ENCODE measurements around the gene DIP2C. TPM values are rescaled to one million over a fixed set of nuclear protein-coding genes. Genes with fewer than 3 reads are reported as not detected.

DIP2C gene
- total RNA-seq, 4 donors from 2014 or later = 13.4 to 32.0 (median 18.4) TPM

GRCh38 chr10:317271-317769 is 372.1 kb downstream of the DIP2C start:
- H3K36me3 ChIP-seq = no peaks in the 10 kb centered on the region
- DNase-seq = peak; percentile 17
- in situ Hi-C loops (cut with MboI; ENCODE audit: low pct_ligation_motif_present in 1 of 4, low pct_unique_long_range_greater_than_20kb in 1 of 4, low sequenced_read_pairs in 3 of 4) = no loop called here
- 62% methylated on average over 11 of the region's 11 CpGs; no CpG with 5 or more reads in 1 of the 2 donors for WGBS, 2 donors (ENCODE audit: low coverage in 1 of 2)
- H3K27ac ChIP-seq = no peak overlapping the region
- TF ChIP-seq POLR2AphosphoS5 (IDR thresholded peaks at IDR 0.05) (peak in 2 of 3 donors; percentile 43 to 74), CTCF (IDR thresholded peaks at IDR 0.05) (no peak)
- H3K9me3 ChIP-seq = no peaks in the 10 kb centered on the region
- H3K4me1 ChIP-seq = peaks cover 0 to 9% (median 2%) of the 10 kb centered on the region in 4 donors
- intact Hi-C loops (cut with DNase I; ENCODE audit: low total_unique reads) = no loop called here
- no peak overlapping the region for H3K4me3 ChIP-seq
- no peaks in the 10 kb centered on the region for H3K27me3 ChIP-seq

GRCh38 chr10:316390-316789 is 373.1 kb downstream of the DIP2C start:
- Histone ChIP-seq H3K9me3 (no peaks in the 10 kb centered on the region), H3K27ac (no peak overlapping the region), H3K4me3 (no peak overlapping the region), H3K4me1 (peaks cover 0 to 9% (median 2%) of the 10 kb centered on the region in 4 donors), H3K27me3 (no peaks in the 10 kb centered on the region), H3K36me3 (no peaks in the 10 kb centered on the region)
- TF ChIP-seq POLR2AphosphoS5 (IDR thresholded peaks at IDR 0.05) (no peak), POLR2A (IDR thresholded peaks at IDR 0.05) (no peak), CTCF (IDR thresholded peaks at IDR 0.05) (no peak), EP300 (IDR thresholded peaks at IDR 0.05; ENCODE audit: low read depth) (no peak)
- in situ Hi-C loops (cut with MboI; ENCODE audit: low pct_ligation_motif_present in 1 of 4, low pct_unique_long_range_greater_than_20kb in 1 of 4, low sequenced_read_pairs in 3 of 4) = no loop called here
- DNase-seq = no peak
- intact Hi-C loops (cut with DNase I; ENCODE audit: low total_unique reads) = no loop called here
- WGBS, 2 donors (ENCODE audit: low coverage in 1 of 2) = 84 to 98% methylated on average over 6 of the region's 6 CpGs

- DNase-seq = no peak
- in situ Hi-C loops (cut with MboI; ENCODE audit: low pct_ligation_motif_present in 1 of 4, low pct_unique_long_range_greater_than_20kb in 1 of 4, low sequenced_read_pairs in 3 of 4) = no loop called here
- intact Hi-C loops (cut with DNase I; ENCODE audit: low total_unique reads) = no loop called here
- Histone ChIP-seq H3K4me3 (no peak overlapping the region), H3K27ac (no peak overlapping the region), H3K27me3 (no peaks in the 10 kb centered on the region), H3K9me3 (no peaks in the 10 kb centered on the region), H3K36me3 (no peaks in the 10 kb centered on the region), H3K4me1 (peaks cover 0 to 9% (median 2%) of the 10 kb centered on the region in 4 donors)
- no peak for TF ChIP-seq POLR2AphosphoS5 (IDR thresholded peaks at IDR 0.05)
- no peak for TF ChIP-seq EP300 (IDR thresholded peaks at IDR 0.05; ENCODE audit: low read depth)
- no peak for TF ChIP-seq POLR2A (IDR thresholded peaks at IDR 0.05)
- no peak for TF ChIP-seq CTCF (IDR thresholded peaks at IDR 0.05)
- 63 to 91% methylated on average over 4 of the region's 4 CpGs for WGBS, 2 donors (ENCODE audit: low coverage in 1 of 2)
Measured at GRCh38 chr10:314871-315270, 374.6 kb downstream of the DIP2C start.

GRCh38 chr10:314381-314780 is 375.1 kb downstream of the DIP2C start:
- Histone ChIP-seq H3K27ac (no peak overlapping the region), H3K4me1 (peaks cover 0 to 9% (median 2%) of the 10 kb centered on the region in 4 donors)

More at GRCh38 chr10:314381-314780, 375.1 kb downstream of the DIP2C start:
- 0 to 88% methylated on average over 1 to 13 of the region's 13 CpGs for WGBS, 2 donors (ENCODE audit: low coverage in 1 of 2)
- DNase-seq = no peak
- Histone ChIP-seq H3K36me3 (no peaks in the 10 kb centered on the region), H3K4me3 (no peak overlapping the region), H3K27me3 (no peaks in the 10 kb centered on the region), H3K9me3 (no peaks in the 10 kb centered on the region)
- intact Hi-C loops (cut with DNase I; ENCODE audit: low total_unique reads) (no loop called here), in situ Hi-C loops (cut with MboI; ENCODE audit: low pct_ligation_motif_present in 1 of 4, low pct_unique_long_range_greater_than_20kb in 1 of 4, low sequenced_read_pairs in 3 of 4) (no loop called here)
- no peak for TF ChIP-seq CTCF (IDR thresholded peaks at IDR 0.05)
- TF ChIP-seq EP300 (IDR thresholded peaks at IDR 0.05; ENCODE audit: low read depth) = no peak
- TF ChIP-seq POLR2AphosphoS5 (IDR thresholded peaks at IDR 0.05) = no peak
- no peak for TF ChIP-seq POLR2A (IDR thresholded peaks at IDR 0.05)

All from transverse colon (tissue), 4 donors.